Ishikawa (cell line): ENCODE measurements around the gene CNGA4.

ENCODE experiments used
- CEBPB ChIP-seq: IDR thresholded peaks from 2 replicates; pipeline ENCODE4 v1.6.1; 2012
- CREB1 ChIP-seq: IDR thresholded peaks from 2 replicates; pipeline ENCODE4 v1.6.1; 2012; ENCODE audit warnings: low read depth
- EGR1 ChIP-seq: IDR thresholded peaks from 2 replicates; pipeline ENCODE4 v1.6.1; 2012
- EP300 ChIP-seq: IDR thresholded peaks from 2 replicates; pipeline ENCODE4 v1.6.1; 2012; ENCODE audit warnings: borderline replicate concordance
- FOXM1 ChIP-seq: IDR thresholded peaks from 2 replicates; pipeline ENCODE4 v1.6.1; 2012; ENCODE audit warnings: low read depth, borderline replicate concordance
- MAX ChIP-seq: IDR thresholded peaks from 2 replicates; pipeline ENCODE4 v1.6.1; 2012
- NFIC ChIP-seq: IDR thresholded peaks from 2 replicates; pipeline ENCODE4 v1.6.1; 2012
- RAD21 ChIP-seq: IDR thresholded peaks from 2 replicates; pipeline ENCODE4 v1.6.1; 2012; ENCODE audit warnings: low read depth
- TAF1 ChIP-seq: IDR thresholded peaks from 2 replicates; pipeline ENCODE4 v1.6.1; 2012; ENCODE audit warnings: low read depth, mild to moderate bottlenecking
- TCF12 ChIP-seq: IDR thresholded peaks from 2 replicates; pipeline ENCODE4 v1.6.1; 2012; ENCODE audit warnings: low read depth
- TEAD4 ChIP-seq: IDR thresholded peaks from 2 replicates; pipeline ENCODE4 v1.6.1; 2012
- YY1 ChIP-seq: IDR thresholded peaks from 2 replicates; pipeline ENCODE4 v1.6.1; 2012; ENCODE audit warnings: low read depth
- ZBTB7A ChIP-seq: IDR thresholded peaks from 2 replicates; pipeline ENCODE4 v1.6.1; 2012; ENCODE audit warnings: low read depth
- TF ChIP-seq, protein P1 (sequence below): IDR thresholded peaks from 2 replicates; pipeline ENCODE4 v1.6.1; 2012
- TF ChIP-seq, protein P2 (sequence below): IDR thresholded peaks from 2 replicates; pipeline ENCODE4 v1.6.1; 2012; ENCODE audit warnings: low read depth, mild to moderate bottlenecking

Gene CNGA4

DNA sequence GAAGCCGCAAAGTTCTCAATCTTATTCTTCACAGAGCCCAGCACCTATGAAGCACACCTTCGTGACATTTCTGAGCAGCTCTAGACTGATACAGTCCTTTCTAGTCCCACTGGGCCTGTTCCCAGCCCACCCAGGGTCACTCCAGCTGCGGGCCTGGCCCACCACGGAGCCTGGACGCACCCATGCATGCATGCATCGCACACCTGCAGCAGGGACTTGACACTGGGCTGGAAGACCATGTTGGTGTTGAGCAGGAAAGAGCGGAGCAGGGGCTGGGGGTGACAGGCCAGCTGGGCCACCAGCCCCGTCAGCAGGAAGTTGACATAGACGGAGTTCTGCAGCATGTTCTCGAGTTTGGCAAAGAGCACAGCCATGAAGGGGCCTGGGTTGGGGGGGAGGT lies 24.4 kb upstream of the CNGA4 start:
- TF ChIP-seq ZBTB7A (no peak), CREB1 (no peak), RAD21 (no peak), TAF1 (no peak), CEBPB (no peak), TEAD4 (no peak)

- TF ChIP-seq NFIC (no peak), TCF12 (no peak), CREB1 (no peak), ZBTB7A (no peak), EGR1 (no peak), EP300 (no peak), TEAD4 (no peak), YY1 (no peak), FOXM1 (no peak), RAD21 (no peak)
- TF ChIP-seq, protein P1, sequence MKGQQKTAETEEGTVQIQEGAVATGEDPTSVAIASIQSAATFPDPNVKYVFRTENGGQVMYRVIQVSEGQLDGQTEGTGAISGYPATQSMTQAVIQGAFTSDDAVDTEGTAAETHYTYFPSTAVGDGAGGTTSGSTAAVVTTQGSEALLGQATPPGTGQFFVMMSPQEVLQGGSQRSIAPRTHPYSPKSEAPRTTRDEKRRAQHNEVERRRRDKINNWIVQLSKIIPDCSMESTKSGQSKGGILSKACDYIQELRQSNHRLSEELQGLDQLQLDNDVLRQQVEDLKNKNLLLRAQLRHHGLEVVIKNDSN, result no peak
- TF ChIP-seq, protein P2, sequence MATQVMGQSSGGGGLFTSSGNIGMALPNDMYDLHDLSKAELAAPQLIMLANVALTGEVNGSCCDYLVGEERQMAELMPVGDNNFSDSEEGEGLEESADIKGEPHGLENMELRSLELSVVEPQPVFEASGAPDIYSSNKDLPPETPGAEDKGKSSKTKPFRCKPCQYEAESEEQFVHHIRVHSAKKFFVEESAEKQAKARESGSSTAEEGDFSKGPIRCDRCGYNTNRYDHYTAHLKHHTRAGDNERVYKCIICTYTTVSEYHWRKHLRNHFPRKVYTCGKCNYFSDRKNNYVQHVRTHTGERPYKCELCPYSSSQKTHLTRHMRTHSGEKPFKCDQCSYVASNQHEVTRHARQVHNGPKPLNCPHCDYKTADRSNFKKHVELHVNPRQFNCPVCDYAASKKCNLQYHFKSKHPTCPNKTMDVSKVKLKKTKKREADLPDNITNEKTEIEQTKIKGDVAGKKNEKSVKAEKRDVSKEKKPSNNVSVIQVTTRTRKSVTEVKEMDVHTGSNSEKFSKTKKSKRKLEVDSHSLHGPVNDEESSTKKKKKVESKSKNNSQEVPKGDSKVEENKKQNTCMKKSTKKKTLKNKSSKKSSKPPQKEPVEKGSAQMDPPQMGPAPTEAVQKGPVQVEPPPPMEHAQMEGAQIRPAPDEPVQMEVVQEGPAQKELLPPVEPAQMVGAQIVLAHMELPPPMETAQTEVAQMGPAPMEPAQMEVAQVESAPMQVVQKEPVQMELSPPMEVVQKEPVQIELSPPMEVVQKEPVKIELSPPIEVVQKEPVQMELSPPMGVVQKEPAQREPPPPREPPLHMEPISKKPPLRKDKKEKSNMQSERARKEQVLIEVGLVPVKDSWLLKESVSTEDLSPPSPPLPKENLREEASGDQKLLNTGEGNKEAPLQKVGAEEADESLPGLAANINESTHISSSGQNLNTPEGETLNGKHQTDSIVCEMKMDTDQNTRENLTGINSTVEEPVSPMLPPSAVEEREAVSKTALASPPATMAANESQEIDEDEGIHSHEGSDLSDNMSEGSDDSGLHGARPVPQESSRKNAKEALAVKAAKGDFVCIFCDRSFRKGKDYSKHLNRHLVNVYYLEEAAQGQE, result no peak
Observed at GRCh38 chr11:6216501-6216900, 22.4 kb upstream of the CNGA4 start.

DNA sequence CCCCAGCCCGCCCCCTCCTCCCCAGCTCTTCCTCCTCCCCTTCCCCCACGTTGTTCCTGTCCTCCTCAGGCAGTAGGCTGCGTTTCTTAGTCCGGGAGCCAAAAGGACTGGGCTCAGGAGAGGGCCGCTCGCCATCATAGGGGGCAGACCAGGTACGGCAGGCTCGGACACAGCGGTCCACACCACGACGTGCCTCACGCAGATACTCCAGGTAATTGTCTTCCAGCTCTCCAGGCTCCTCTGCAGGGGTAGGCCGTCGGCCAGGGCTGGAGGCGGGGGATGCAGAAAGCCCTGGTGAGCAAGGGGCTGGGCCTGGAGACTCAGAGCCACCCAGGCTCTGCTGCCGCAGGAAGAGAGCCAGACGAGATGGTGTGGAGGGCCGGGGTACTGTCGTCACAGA lies 21.2 kb upstream of the CNGA4 start:
- TF ChIP-seq, protein P1, result no peak
- TF ChIP-seq TCF12, result no peak
- no peak for TF ChIP-seq CEBPB
- TF ChIP-seq RAD21, result no peak
- no peak for TF ChIP-seq EGR1
- TF ChIP-seq, protein P2, result no peak
- no peak for TF ChIP-seq MAX
- no peak for TF ChIP-seq TEAD4

DNA sequence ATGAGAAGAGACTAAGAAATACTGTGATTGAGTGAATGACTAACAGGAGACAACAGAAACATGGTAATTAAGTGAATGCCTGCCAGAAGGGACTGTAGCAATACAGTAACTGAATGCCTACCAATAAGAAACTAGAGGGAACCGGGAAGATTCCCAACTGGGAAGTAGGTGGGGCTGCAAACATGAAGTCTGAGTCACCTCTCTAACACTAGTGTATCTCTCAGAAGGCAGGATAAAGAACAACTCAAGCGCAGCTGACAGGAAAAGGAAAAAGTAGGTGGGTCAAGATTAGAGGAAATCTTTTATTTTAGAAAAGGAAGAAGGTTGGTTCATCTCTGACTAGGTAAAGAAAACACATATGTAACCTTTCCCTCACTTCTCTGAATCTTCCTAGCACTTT lies 19.5 kb upstream of the CNGA4 start:
- TF ChIP-seq EP300 (no peak), ZBTB7A (no peak), EGR1 (no peak), TEAD4 (no peak), CREB1 (no peak), FOXM1 (no peak)

GRCh38 chr11:6223854-6224253 lies 15.0 kb upstream of the CNGA4 start:
- no peak for TF ChIP-seq YY1
- no peak for TF ChIP-seq TEAD4
- no peak for TF ChIP-seq MAX
- TF ChIP-seq, protein P2, result no peak
- TF ChIP-seq FOXM1, result no peak
- no peak for TF ChIP-seq CREB1
- TF ChIP-seq TAF1, result no peak

GRCh38 chr11:6224421-6224820 lies 14.5 kb upstream of the CNGA4 start:
- TF ChIP-seq EGR1, result no peak
- no peak for TF ChIP-seq NFIC
- TF ChIP-seq, protein P2, result no peak
- TF ChIP-seq EP300, result no peak
- TF ChIP-seq TEAD4, result no peak
- no peak for TF ChIP-seq CEBPB
- TF ChIP-seq, protein P1, result no peak
- TF ChIP-seq TAF1, result no peak
- no peak for TF ChIP-seq YY1
- TF ChIP-seq ZBTB7A, result no peak
- TF ChIP-seq CREB1, result no peak
- no peak for TF ChIP-seq TCF12
- no peak for TF ChIP-seq RAD21
